Psoas muscle (tissue), 7 donors: ENCODE data around the gene MRPL17. TPM values are rescaled to one million over a fixed set of nuclear protein-coding genes. Genes with fewer than 3 reads are reported as not detected.

Experiments used
- polyA plus RNA-seq, 3 donors: library from polyadenylated mRNA; stranded (reverse); fragments of 200-250 nt; gene quantifications; one replicate each; pipeline ENCODE4 v1.2.3, GENCODE V29; 2013
- total RNA-seq, 4 donors: library from RNA; stranded (reverse); fragmentation: NEBNext Ultra II Directional in 2 of 4; extraction: Animal tissue kit (Norgen Biotek cat#: 25700) in 2 of 4; gene quantifications; one replicate each; pipeline versions ENCODE4 v1.2.1 to v1.2.4, GENCODE V29; 2021 to 2023
- donor health status: healthy with polysubstance abuse.
- donor health status: DM: no; HTN: no; CAD: no; lungs with moderate emphysema.
- donor health status: Bipolar disorder and iron deficiency.
- donor health status: healthy.
- donor health status: DM: no; HTN: no; CAD: no.
- donor health status: DM: no; HTN: no; CAD: no.
- donor health status: DM: yes; HTN: yes; CAD: no.

MRPL17 gene
- total and polyA plus RNA-seq, 7 donors: 27.2 to 95.6 (median 43.0) TPM

Other genes starting within 250 kb of the MRPL17 start
- under 1 TPM in 3 of 4 donors, not detected in 1; 0.34 to 0.75 (median 0.36) TPM for gene HPX, start 242.4 kb downstream of the MRPL17 start, total RNA-seq
- gene HPX, start 242.4 kb downstream of the MRPL17 start, polyA plus RNA-seq: under 1 TPM; 0.04 to 0.38 (median 0.16) TPM
- gene TRIM3, start 209.4 kb downstream of the MRPL17 start, total RNA-seq: 10 to 100 TPM in 3 of 4 donors, 1 to 10 TPM in 1; 9.6 to 15.3 (median 12.7) TPM
- 10 to 100 TPM; 11.5 to 12.5 (median 12.2) TPM for gene TRIM3, start 209.4 kb downstream of the MRPL17 start, polyA plus RNA-seq
- 10 to 100 TPM in 3 of 4 donors, 1 to 10 TPM in 1; 8.4 to 25.5 (median 15.5) TPM for gene ARFIP2, start 202.0 kb downstream of the MRPL17 start, total RNA-seq
- gene ARFIP2, start 202.0 kb downstream of the MRPL17 start, polyA plus RNA-seq: 10 to 100 TPM; 19.4 to 31.3 (median 21.0) TPM
- gene TIMM10B, start 201.8 kb downstream of the MRPL17 start, total RNA-seq: 10 to 100 TPM; 12.5 to 25.2 (median 16.1) TPM
- 10 to 100 TPM; 13.1 to 32.8 (median 24.7) TPM for gene TIMM10B, start 201.8 kb downstream of the MRPL17 start, polyA plus RNA-seq
- gene DNHD1, start 186.1 kb downstream of the MRPL17 start, total RNA-seq: 1 to 10 TPM; 3.1 to 7.8 (median 3.5) TPM
- 1 to 10 TPM; 2.0 to 9.0 (median 3.4) TPM for gene DNHD1, start 186.1 kb downstream of the MRPL17 start, polyA plus RNA-seq
- gene RRP8, start 79.7 kb downstream of the MRPL17 start, total RNA-seq: 10 to 100 TPM; 11.6 to 18.6 (median 15.5) TPM
- 10 to 100 TPM; 18.4 to 34.0 (median 26.1) TPM for gene RRP8, start 79.7 kb downstream of the MRPL17 start, polyA plus RNA-seq
- gene ILK, start 79.6 kb downstream of the MRPL17 start, total RNA-seq: 10 to 100 TPM; 68.3 to 96.6 (median 84.3) TPM
- gene ILK, start 79.6 kb downstream of the MRPL17 start, polyA plus RNA-seq: 100 to 1,000 TPM in 2 of 3 donors, 10 to 100 TPM in 1; 75.8 to 173 (median 104) TPM
- gene TAF10, start 71.1 kb downstream of the MRPL17 start, total RNA-seq: 100 to 1,000 TPM in 2 of 4 donors, 10 to 100 TPM in 2; 70.4 to 119 (median 99.5) TPM
- gene TAF10, start 71.1 kb downstream of the MRPL17 start, polyA plus RNA-seq: 10 to 100 TPM; 67.0 to 80.3 (median 67.1) TPM
- 10 to 100 TPM; 28.0 to 50.2 (median 35.8) TPM for gene TPP1, start 63.9 kb downstream of the MRPL17 start, total RNA-seq
- gene TPP1, start 63.9 kb downstream of the MRPL17 start, polyA plus RNA-seq: 10 to 100 TPM; 11.8 to 30.0 (median 21.6) TPM
- 1 to 10 TPM; 3.2 to 7.2 (median 5.4) TPM for gene DCHS1, start 27.5 kb downstream of the MRPL17 start, total RNA-seq
- gene DCHS1, start 27.5 kb downstream of the MRPL17 start, polyA plus RNA-seq: 1 to 10 TPM in 2 of 3 donors, under 1 TPM in 1; 0.98 to 1.7 (median 1.1) TPM
- gene OR2AG2, start 88.6 kb upstream of the MRPL17 start, total RNA-seq: not detected
- gene OR2AG2, start 88.6 kb upstream of the MRPL17 start, polyA plus RNA-seq: under 1 TPM in 1 of 3 donors, not detected in 2; 0.01 TPM
- gene OR2AG1, start 99.7 kb upstream of the MRPL17 start, total RNA-seq: not detected
- not detected for gene OR2AG1, start 99.7 kb upstream of the MRPL17 start, polyA plus RNA-seq
- gene OR6A2, start 116.3 kb upstream of the MRPL17 start, total RNA-seq: not detected
- not detected for gene OR6A2, start 116.3 kb upstream of the MRPL17 start, polyA plus RNA-seq
- not detected for gene OR10A5, start 162.3 kb upstream of the MRPL17 start, total RNA-seq
- gene OR10A5, start 162.3 kb upstream of the MRPL17 start, polyA plus RNA-seq: not detected
- not detected for gene OR10A2, start 179.7 kb upstream of the MRPL17 start, total RNA-seq
- gene OR10A2, start 179.7 kb upstream of the MRPL17 start, polyA plus RNA-seq: not detected
- gene OR10A4, start 193.3 kb upstream of the MRPL17 start, total RNA-seq: not detected
- not detected for gene OR10A4, start 193.3 kb upstream of the MRPL17 start, polyA plus RNA-seq
- gene OR2D2, start 209.2 kb upstream of the MRPL17 start, total RNA-seq: not detected
- gene OR2D2, start 209.2 kb upstream of the MRPL17 start, polyA plus RNA-seq: not detected
- gene OR2D3, start 237.7 kb upstream of the MRPL17 start, total RNA-seq: not detected
- not detected for gene OR2D3, start 237.7 kb upstream of the MRPL17 start, polyA plus RNA-seq
- gene ZNF215, start 243.1 kb upstream of the MRPL17 start, total RNA-seq: under 1 TPM; 0.11 to 0.36 (median 0.21) TPM
- gene ZNF215, start 243.1 kb upstream of the MRPL17 start, polyA plus RNA-seq: under 1 TPM; 0.07 to 0.35 (median 0.23) TPM